Transverse colon (tissue), 4 donors: Measurements from ENCODE around the gene HAT1.

ENCODE experiments used
- CTCF ChIP-seq, 5 experiments: fragments of 200-600 bp in 3 of 5; fragments of 450-650 bp in 2 of 5; sonication (generic) in 3 of 5; IDR thresholded peaks; 1 replicate in 2 of 5; 2 replicates in 3 of 5; pipeline ENCODE4 v1.5.1; 2016 to 2017; ENCODE audit warnings: antibody characterized with exemption in 5 of 5, inconsistent platforms in 3 of 5, mild to moderate bottlenecking in 2 of 5, moderate library complexity in 1 of 5
- POLR2AphosphoS5 ChIP-seq, 3 donors: sonication (generic); formaldehyde crosslinking; IDR thresholded peaks; one replicate each; pipeline ENCODE4 v1.6.1; 2016; ENCODE audit warnings: antibody characterized with exemption in 3 of 3

DNA sequence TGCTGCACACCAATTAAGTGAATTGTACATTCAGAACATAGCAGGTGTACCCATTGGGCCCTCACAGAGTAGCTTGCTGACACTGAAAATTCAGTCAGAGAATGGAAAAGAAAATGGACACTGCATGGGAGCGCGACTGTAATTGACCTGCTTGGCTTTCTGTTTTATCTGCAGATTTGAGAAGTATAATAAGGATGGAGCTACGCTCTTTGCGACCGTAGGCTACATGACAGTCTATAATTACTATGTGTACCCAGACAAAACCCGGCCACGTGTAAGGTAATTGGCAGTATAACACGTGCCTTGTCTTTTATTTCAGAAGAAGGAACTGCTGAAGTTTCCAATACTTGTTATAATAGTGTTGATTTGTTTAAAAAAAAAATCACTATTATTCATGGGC, 44.0 kb downstream of the HAT1 start:
- TF ChIP-seq POLR2AphosphoS5 (IDR thresholded peaks at IDR 0.05) (no peak), CTCF (IDR thresholded peaks at IDR 0.05) (no peak)
